HEK293 (cell line): ENCODE results near the gene TNIK.
A peak's percentile ranks its signal among the peaks of the same experiment; 100 is the strongest.
"Not testable (repeated sequence)": the region's sequence is repeated elsewhere in the genome, so short reads cannot be mapped to it uniquely, and the experiment has no call there.

Source experiments
- CTCF ChIA-PET: fragments of 350-600 bp; formaldehyde crosslinking; extraction: SDS; loops from one replicate; lab custom pipeline; 2021; ENCODE audit warnings: antibody characterized with exemption; lab: Yijun Ruan, JAX
- POLR2A ChIA-PET: fragments of 300-600 bp; formaldehyde crosslinking; extraction: SDS; loops from one replicate; lab custom pipeline; 2020; ENCODE audit warnings: antibody characterized with exemption, inconsistent platforms; lab: Yijun Ruan, JAX
- H3K27ac ChIP-seq: fragments of 200-500 bp; sonication (Bioruptor generic); 2 replicates; pipeline ENCODE4 v1.5.1; 2014; ENCODE audit warnings: low read depth, low read length, control low read depth, inconsistent platforms; ENCODE audit errors: extremely low read depth
- H3K36me3 ChIP-seq, 2 experiments: fragments of 200-500 bp in 1 of 2; sonication (Bioruptor generic) in 1 of 2; 1 replicate in 1 of 2; 2 replicates in 1 of 2; pipeline ENCODE4 v1.5.1; 2014 to 2017; ENCODE audit warnings: inconsistent platforms in 2 of 2, low read length in 2 of 2; ENCODE audit not compliant: control insufficient read depth in 2 of 2, insufficient read depth in 1 of 2
- H3K4me1 ChIP-seq: fragments of 200-500 bp; sonication (Bioruptor generic); 2 replicates; pipeline ENCODE4 v1.5.1; 2014; ENCODE audit warnings: mild to moderate bottlenecking, low read length, inconsistent platforms; ENCODE audit not compliant: control insufficient read depth, insufficient read depth
- H3K4me3 ChIP-seq: 2 replicates; pipeline ENCODE4 v1.5.1; 2011; ENCODE audit warnings: low read depth, mild to moderate bottlenecking, control low read depth, low read length, moderate library complexity
- H3K9me3 ChIP-seq: fragments of 200-500 bp; sonication (Bioruptor generic); 2 replicates; pipeline ENCODE4 v1.5.1; 2014; ENCODE audit warnings: low read depth, low read length, inconsistent platforms; ENCODE audit not compliant: control insufficient read depth, insufficient read depth
- FEZF1 ChIP-seq: fragments of 450-650 bp; formaldehyde crosslinking; IDR thresholded peaks from 2 replicates; pipeline ENCODE4 v1.5.1; 2016; ENCODE audit warnings: missing biosample characterization, missing genetic modification characterization
- GFI1B ChIP-seq: fragments of 450-650 bp; formaldehyde crosslinking; IDR thresholded peaks from 2 replicates; pipeline ENCODE4 v1.5.1; 2016; ENCODE audit warnings: missing biosample characterization, missing genetic modification characterization
- IKZF3 ChIP-seq: fragments of 450-650 bp; IDR thresholded peaks from 2 replicates; pipeline ENCODE4 v1.5.0; 2018; ENCODE audit warnings: missing biosample characterization, mild to moderate bottlenecking, missing genetic modification characterization, moderate library complexity
- KLF7 ChIP-seq: fragments of 450-650 bp; formaldehyde crosslinking; IDR thresholded peaks from 2 replicates; pipeline ENCODE4 v1.5.1; 2016; ENCODE audit warnings: missing biosample characterization, missing genetic modification characterization, borderline replicate concordance
- OVOL3 ChIP-seq: fragments of 450-650 bp; formaldehyde crosslinking; IDR thresholded peaks from 2 replicates; pipeline ENCODE4 v1.5.1; 2016; ENCODE audit warnings: missing biosample characterization, missing genetic modification characterization
- REPIN1 ChIP-seq: fragments of 450-650 bp; formaldehyde crosslinking; IDR thresholded peaks from 2 replicates; pipeline ENCODE4 v1.5.1; 2017; ENCODE audit warnings: missing biosample characterization, missing genetic modification characterization, low read depth
- SALL2 ChIP-seq: fragments of 450-650 bp; formaldehyde crosslinking; IDR thresholded peaks from 2 replicates; pipeline ENCODE4 v1.5.0; 2017; ENCODE audit warnings: missing biosample characterization, mild to moderate bottlenecking, missing genetic modification characterization, borderline replicate concordance
- ZNF140 ChIP-seq: fragments of 450-650 bp; formaldehyde crosslinking; IDR thresholded peaks from 2 replicates; pipeline ENCODE4 v1.5.1; 2016; ENCODE audit warnings: missing biosample characterization, missing genetic modification characterization
- ZNF155 ChIP-seq: fragments of 450-650 bp; formaldehyde crosslinking; IDR thresholded peaks from 2 replicates; pipeline ENCODE4 v1.5.1; 2016; ENCODE audit warnings: missing biosample characterization, missing genetic modification characterization
- ZNF211 ChIP-seq: fragments of 450-650 bp; formaldehyde crosslinking; IDR thresholded peaks from 2 replicates; pipeline ENCODE4 v1.5.1; 2016; ENCODE audit warnings: low read depth, missing biosample characterization, missing genetic modification characterization
- ZNF24 ChIP-seq: fragments of 450-650 bp; formaldehyde crosslinking; IDR thresholded peaks from 2 replicates; pipeline ENCODE4 v1.5.1; 2016; ENCODE audit warnings: missing biosample characterization, missing genetic modification characterization
- ZNF274 ChIP-seq, 2 experiments: fragments of 200-500 bp in 1 of 2; fragments of 450-650 bp in 1 of 2; sonication (Bioruptor generic) in 1 of 2; formaldehyde crosslinking in 1 of 2; IDR thresholded peaks; 2 replicates each; pipeline versions ENCODE4 v1.5.1 to v1.6.1; 2014 to 2016; ENCODE audit warnings: borderline replicate concordance in 1 of 2, inconsistent platforms in 1 of 2, low read length in 1 of 2, missing biosample characterization in 1 of 2, missing genetic modification characterization in 1 of 2
- ZNF366 ChIP-seq: fragments of 450-650 bp; formaldehyde crosslinking; conservative IDR thresholded peaks from 2 replicates; pipeline ENCODE4 v1.5.1; 2016; ENCODE audit warnings: missing biosample characterization, missing genetic modification characterization
- ZNF501 ChIP-seq: fragments of 450-650 bp; formaldehyde crosslinking; IDR thresholded peaks from 2 replicates; pipeline ENCODE4 v1.5.1; 2016; ENCODE audit warnings: missing biosample characterization, missing genetic modification characterization
- ZNF544 ChIP-seq: fragments of 450-650 bp; formaldehyde crosslinking; IDR thresholded peaks from 2 replicates; pipeline ENCODE4 v1.5.0; 2017; ENCODE audit warnings: missing biosample characterization, missing genetic modification characterization
- ZNF621 ChIP-seq: fragments of 450-650 bp; formaldehyde crosslinking; IDR thresholded peaks from 2 replicates; pipeline ENCODE4 v1.5.1; 2017; ENCODE audit warnings: missing biosample characterization, missing genetic modification characterization
- ZNF792 ChIP-seq: fragments of 450-650 bp; formaldehyde crosslinking; IDR thresholded peaks from 2 replicates; pipeline ENCODE4 v1.5.1; 2016; ENCODE audit warnings: missing biosample characterization, missing genetic modification characterization
- ZSCAN16 ChIP-seq: fragments of 450-650 bp; formaldehyde crosslinking; IDR thresholded peaks from 2 replicates; pipeline ENCODE4 v1.5.1; 2016; ENCODE audit warnings: missing biosample characterization, missing genetic modification characterization

The TNIK gene

GRCh38 chr3:171384101-171384891 lies 75.9 kb downstream of the TNIK start:
- H3K9me3 ChIP-seq: no peaks in the 10 kb centered on the region
- ChIA-PET POLR2A (no interaction called here), CTCF (no interaction called here)
- no peaks in the 10 kb centered on the region; the same call in 1 of the 2 replicates for H3K4me1 ChIP-seq
- no peak overlapping the region for H3K4me3 ChIP-seq
- no peak for TF ChIP-seq ZNF544 (tag by site-specific recombination)
- no peak for TF ChIP-seq ZNF792 (tag by site-specific recombination)
- TF ChIP-seq ZNF155 (tag by site-specific recombination): no peak
- no peak for TF ChIP-seq SALL2 (tag by site-specific recombination)
- TF ChIP-seq IKZF3: no peak
- no peak for TF ChIP-seq ZNF274 (IDR thresholded peaks at IDR 0.05; ENCODE audit: low read length)
- TF ChIP-seq ZNF274 (tag by site-specific recombination; IDR thresholded peaks at IDR 0.05; ENCODE audit: borderline replicate concordance): no peak
- no peak for TF ChIP-seq ZNF211 (tag by site-specific recombination)
- TF ChIP-seq ZNF621 (tag by site-specific recombination): no peak
- TF ChIP-seq GFI1B (tag by site-specific recombination): no peak
- no peak for TF ChIP-seq OVOL3 (tag by site-specific recombination)
- no peak for TF ChIP-seq ZNF24
- TF ChIP-seq ZNF140 (tag by site-specific recombination): no peak
- no peak for TF ChIP-seq REPIN1 (tag by site-specific recombination)
- H3K27ac ChIP-seq: no peak overlapping the region
- no peaks in the 10 kb centered on the region for H3K36me3 ChIP-seq

- H3K4me1 ChIP-seq: no peaks in the 10 kb centered on the region
- ChIA-PET POLR2A (no interaction called here), CTCF (interaction anchor here (1.1 kb wide), 1 partner anchor 15 kb away, joined by 3 read pairs; no protein-coding TSS in a partner anchor)
- H3K36me3 ChIP-seq: no peaks in the 10 kb centered on the region
- TF ChIP-seq ZSCAN16 (tag by site-specific recombination) (no peak), FEZF1 (tag by site-specific recombination) (0 out of 2 replicates have a peak, but pooled peaks have one; percentile 29), ZNF366 (tag by site-specific recombination) (no peak), ZNF140 (tag by site-specific recombination) (no peak), KLF7 (tag by site-specific recombination) (no peak), ZNF501 (tag by site-specific recombination) (no peak)
- H3K4me3 ChIP-seq: no peak overlapping the region
- no peaks in the 10 kb centered on the region for H3K9me3 ChIP-seq
- no peak overlapping the region for H3K27ac ChIP-seq
These were observed 76.8 kb downstream of the TNIK start for GRCh38 chr3:171383206-171384018.

- H3K4me1 ChIP-seq, H3K36me3 ChIP-seq, POLR2A ChIA-PET, H3K27ac ChIP-seq, H3K9me3 ChIP-seq, H3K4me3 ChIP-seq: not testable (repeated sequence)
- CTCF ChIA-PET: interaction anchor here (0.6 kb wide), 1 partner anchor 17 kb away, joined by 4 read pairs; no protein-coding TSS in a partner anchor
These were observed 77.9 kb downstream of the TNIK start for GRCh38 chr3:171382347-171382746.
